ENCODE data around the gene ZNF326.
"Not testable (repeated sequence)": the region's sequence is repeated elsewhere in the genome, so short reads cannot be mapped to it uniquely, and the experiment has no call there.

Gene ZNF326

DNA sequence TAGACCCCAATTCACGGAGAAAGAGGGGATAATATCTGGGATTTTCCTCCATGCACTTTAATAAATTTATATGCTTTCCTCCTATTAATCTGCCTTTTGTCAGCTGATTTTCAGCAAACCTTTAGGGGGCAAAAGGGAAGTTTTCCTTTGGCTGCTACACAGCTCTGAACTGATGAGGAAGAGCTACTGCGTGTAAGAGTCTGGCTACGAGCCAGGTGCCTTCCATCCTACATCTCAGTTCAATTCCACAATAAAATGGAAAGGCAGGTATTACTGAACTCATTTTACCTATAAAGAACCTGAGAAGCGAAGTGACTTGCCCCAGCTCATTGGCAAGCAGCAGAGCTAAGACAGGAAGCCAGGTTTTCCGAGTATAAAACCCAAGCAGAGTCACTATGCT is 28.3 kb upstream of the ZNF326 start:
- Histone ChIP-seq H3K36me3 (ENCODE audit: control insufficient read depth in 1 of 2, insufficient read depth in 2 of 2, low read length in 2 of 2) (no peaks in the 10 kb centered on the region), H3K9ac (ENCODE audit: low read depth in 1 of 2, low read length in 2 of 2) (no peak overlapping the region), H3K4me3 (ENCODE audit: low read depth in 1 of 2, low read length in 2 of 2) (no peak overlapping the region), H3K9me3 (ENCODE audit: control insufficient read depth in 1 of 2, low read length in 2 of 2) (no peaks in the 10 kb centered on the region), H3K27me3 (ENCODE audit: control insufficient read depth in 1 of 2, insufficient read depth in 2 of 2, low read length in 2 of 2) (no peaks in the 10 kb centered on the region), H3K4me1 (ENCODE audit: control insufficient read depth in 1 of 2, insufficient read depth in 2 of 2, low read length in 2 of 2) (no peaks in the 10 kb centered on the region), H3K27ac (ENCODE audit: low read depth, low read length) (no peak overlapping the region)

DNA sequence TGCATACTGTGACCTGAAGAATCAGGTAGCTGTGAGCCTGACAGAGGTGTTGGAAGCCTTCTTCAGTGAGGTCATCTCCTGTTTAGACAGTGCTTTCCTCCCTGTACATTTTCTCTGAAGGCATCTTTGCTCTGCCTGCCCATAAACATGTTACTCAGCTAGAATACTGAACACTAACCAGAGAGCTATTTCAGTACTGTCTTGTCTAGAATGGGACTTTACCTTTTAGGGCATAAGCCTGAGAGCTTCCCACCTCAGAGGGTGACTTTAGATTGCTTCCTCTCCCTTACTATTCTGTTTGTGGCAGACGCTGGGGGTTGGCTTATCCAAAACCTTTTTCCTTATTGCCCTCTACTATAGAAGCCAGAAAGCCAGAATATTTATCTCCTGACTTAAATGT is 23.3 kb upstream of the ZNF326 start:
- no peaks in the 10 kb centered on the region for H3K9me3 ChIP-seq (ENCODE audit: control insufficient read depth in 1 of 2, low read length in 2 of 2)
- H3K9ac ChIP-seq (ENCODE audit: low read depth in 1 of 2, low read length in 2 of 2): no peak overlapping the region
- no peaks in the 10 kb centered on the region for H3K36me3 ChIP-seq (ENCODE audit: control insufficient read depth in 1 of 2, insufficient read depth in 2 of 2, low read length in 2 of 2)
- H3K27ac ChIP-seq (ENCODE audit: low read depth, low read length): no peak overlapping the region
- H3K4me1 ChIP-seq (ENCODE audit: control insufficient read depth in 1 of 2, insufficient read depth in 2 of 2, low read length in 2 of 2): no peaks in the 10 kb centered on the region
- no peak overlapping the region for H3K4me3 ChIP-seq (ENCODE audit: low read depth in 1 of 2, low read length in 2 of 2)
- no peaks in the 10 kb centered on the region for H3K27me3 ChIP-seq (ENCODE audit: control insufficient read depth in 1 of 2, insufficient read depth in 2 of 2, low read length in 2 of 2)

GRCh38 chr1:89972024-89972423 is 22.9 kb upstream of the ZNF326 start:
- H3K27me3 ChIP-seq (ENCODE audit: control insufficient read depth in 1 of 2, insufficient read depth in 2 of 2, low read length in 2 of 2): no peaks in the 10 kb centered on the region

DNA sequence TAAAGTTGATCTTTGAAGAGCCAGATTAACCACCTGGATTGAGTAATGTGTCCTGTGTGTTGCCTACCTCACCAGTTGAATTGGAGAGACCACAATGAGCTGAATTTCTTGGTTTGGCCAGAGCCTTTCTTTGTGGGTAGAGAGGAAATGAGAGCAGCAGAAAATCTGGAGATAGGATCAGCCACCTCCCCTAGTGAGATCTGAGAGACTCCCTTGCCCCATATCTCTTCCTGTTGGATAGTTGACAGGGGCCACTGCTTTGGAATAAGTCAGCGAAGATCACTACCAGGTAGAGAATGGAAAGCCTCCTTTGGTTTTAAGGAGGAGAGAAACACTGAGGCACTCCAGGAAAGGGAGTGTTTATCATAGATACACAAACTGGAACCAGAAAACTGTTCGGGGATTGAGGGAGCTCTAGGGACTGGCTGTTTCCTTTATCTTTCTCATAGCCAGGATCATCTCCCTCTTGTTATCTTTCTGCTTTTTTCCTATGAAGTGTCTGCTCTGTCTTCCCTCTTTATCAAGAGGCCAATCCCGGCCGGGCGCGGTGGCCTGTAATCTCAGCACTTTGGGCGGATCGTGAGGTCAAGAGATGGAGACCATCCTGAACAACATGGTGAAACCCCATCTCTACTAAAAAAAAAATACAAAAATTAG is 21.3 kb upstream of the ZNF326 start:
- Histone ChIP-seq H3K9me3 (ENCODE audit: control insufficient read depth in 1 of 2, low read length in 2 of 2) (no peaks in the 10 kb centered on the region), H3K27ac (ENCODE audit: low read depth, low read length) (no peak overlapping the region)

More at GRCh38 chr1:89972024-89972423, 22.9 kb upstream of the ZNF326 start:
- no peaks in the 10 kb centered on the region for H3K9me3 ChIP-seq (ENCODE audit: control insufficient read depth in 1 of 2, low read length in 2 of 2)
- H3K27ac ChIP-seq (ENCODE audit: low read depth, low read length): no peak overlapping the region
- no peak overlapping the region for H3K9ac ChIP-seq (ENCODE audit: low read depth in 1 of 2, low read length in 2 of 2)
- H3K4me1 ChIP-seq (ENCODE audit: control insufficient read depth in 1 of 2, insufficient read depth in 2 of 2, low read length in 2 of 2): no peaks in the 10 kb centered on the region
- H3K4me3 ChIP-seq (ENCODE audit: low read depth in 1 of 2, low read length in 2 of 2): no peak overlapping the region
- no peaks in the 10 kb centered on the region for H3K36me3 ChIP-seq (ENCODE audit: control insufficient read depth in 1 of 2, insufficient read depth in 2 of 2, low read length in 2 of 2)

DNA sequence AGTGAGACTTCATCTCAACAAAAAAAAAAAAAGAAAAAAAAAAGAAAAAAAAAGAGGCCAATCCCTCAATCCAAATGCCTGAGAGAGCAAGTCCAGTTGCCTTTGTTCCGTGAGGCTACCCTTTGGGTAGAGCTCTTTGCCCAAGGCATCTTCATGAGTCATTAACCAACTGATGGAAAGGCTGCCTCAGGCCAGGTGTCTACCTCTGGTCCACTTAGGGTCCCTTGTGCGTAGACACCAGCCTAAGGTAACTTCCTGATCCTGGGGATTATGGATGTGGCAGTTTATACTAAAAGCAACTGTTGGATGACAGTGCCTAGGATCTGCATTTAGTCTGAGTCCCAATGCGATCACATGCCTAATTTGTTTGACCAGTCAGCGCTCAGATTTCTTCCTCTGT is 20.7 kb upstream of the ZNF326 start:
- H3K27me3 ChIP-seq (ENCODE audit: control insufficient read depth in 1 of 2, insufficient read depth in 2 of 2, low read length in 2 of 2): no peaks in the 10 kb centered on the region
- H3K36me3 ChIP-seq (ENCODE audit: control insufficient read depth in 1 of 2, insufficient read depth in 2 of 2, low read length in 2 of 2): no peaks in the 10 kb centered on the region
- H3K27ac ChIP-seq (ENCODE audit: low read depth, low read length): no peak overlapping the region
- no peak overlapping the region for H3K9ac ChIP-seq (ENCODE audit: low read depth in 1 of 2, low read length in 2 of 2)
- H3K4me3 ChIP-seq (ENCODE audit: low read depth in 1 of 2, low read length in 2 of 2): no peak overlapping the region
- H3K4me1 ChIP-seq (ENCODE audit: control insufficient read depth in 1 of 2, insufficient read depth in 2 of 2, low read length in 2 of 2): no peaks in the 10 kb centered on the region
- no peaks in the 10 kb centered on the region for H3K9me3 ChIP-seq (ENCODE audit: control insufficient read depth in 1 of 2, low read length in 2 of 2)

More for the DNA sequence above, 21.3 kb upstream of the ZNF326 start:
- no peaks in the 10 kb centered on the region for H3K4me1 ChIP-seq (ENCODE audit: control insufficient read depth in 1 of 2, insufficient read depth in 2 of 2, low read length in 2 of 2)
- no peaks in the 10 kb centered on the region for H3K27me3 ChIP-seq (ENCODE audit: control insufficient read depth in 1 of 2, insufficient read depth in 2 of 2, low read length in 2 of 2)
- no peak overlapping the region for H3K4me3 ChIP-seq (ENCODE audit: low read depth in 1 of 2, low read length in 2 of 2)
- no peak overlapping the region for H3K9ac ChIP-seq (ENCODE audit: low read depth in 1 of 2, low read length in 2 of 2)
- no peaks in the 10 kb centered on the region for H3K36me3 ChIP-seq (ENCODE audit: control insufficient read depth in 1 of 2, insufficient read depth in 2 of 2, low read length in 2 of 2)

- no peaks in the 10 kb centered on the region for H3K9me3 ChIP-seq (ENCODE audit: control insufficient read depth in 1 of 2, low read length in 2 of 2)
- no peaks in the 10 kb centered on the region for H3K36me3 ChIP-seq (ENCODE audit: control insufficient read depth in 1 of 2, insufficient read depth in 2 of 2, low read length in 2 of 2)
- H3K27me3 ChIP-seq (ENCODE audit: control insufficient read depth in 1 of 2, insufficient read depth in 2 of 2, low read length in 2 of 2): no peaks in the 10 kb centered on the region
- H3K4me1 ChIP-seq (ENCODE audit: control insufficient read depth in 1 of 2, insufficient read depth in 2 of 2, low read length in 2 of 2): no peaks in the 10 kb centered on the region
- H3K27ac ChIP-seq (ENCODE audit: low read depth, low read length): no peak overlapping the region
- no peak overlapping the region for H3K4me3 ChIP-seq (ENCODE audit: low read depth in 1 of 2, low read length in 2 of 2)
- H3K9ac ChIP-seq (ENCODE audit: low read depth in 1 of 2, low read length in 2 of 2): no peak overlapping the region
Observed at GRCh38 chr1:89974696-89975470, 20.0 kb upstream of the ZNF326 start.

GRCh38 chr1:89975540-89976125 is 19.3 kb upstream of the ZNF326 start:
- H3K9ac ChIP-seq (ENCODE audit: low read depth in 1 of 2, low read length in 2 of 2): no peak overlapping the region
- no peaks in the 10 kb centered on the region for H3K27me3 ChIP-seq (ENCODE audit: control insufficient read depth in 1 of 2, insufficient read depth in 2 of 2, low read length in 2 of 2)
- H3K4me3 ChIP-seq (ENCODE audit: low read depth in 1 of 2, low read length in 2 of 2): no peak overlapping the region
- no peaks in the 10 kb centered on the region for H3K9me3 ChIP-seq (ENCODE audit: control insufficient read depth in 1 of 2, low read length in 2 of 2)
- H3K4me1 ChIP-seq (ENCODE audit: control insufficient read depth in 1 of 2, insufficient read depth in 2 of 2, low read length in 2 of 2): no peaks in the 10 kb centered on the region
- no peaks in the 10 kb centered on the region for H3K36me3 ChIP-seq (ENCODE audit: control insufficient read depth in 1 of 2, insufficient read depth in 2 of 2, low read length in 2 of 2)
- no peak overlapping the region for H3K27ac ChIP-seq (ENCODE audit: low read depth, low read length)

GRCh38 chr1:89978755-89979154 is 16.2 kb upstream of the ZNF326 start:
- H3K36me3 ChIP-seq (ENCODE audit: control insufficient read depth in 1 of 2, insufficient read depth in 2 of 2, low read length in 2 of 2): no peaks in the 10 kb centered on the region
- H3K27ac ChIP-seq (ENCODE audit: low read depth, low read length): no peak overlapping the region
- H3K4me3 ChIP-seq (ENCODE audit: low read depth in 1 of 2, low read length in 2 of 2): no peak overlapping the region
- H3K9me3 ChIP-seq (ENCODE audit: control insufficient read depth in 1 of 2, low read length in 2 of 2): no peaks in the 10 kb centered on the region
- H3K4me1 ChIP-seq (ENCODE audit: control insufficient read depth in 1 of 2, insufficient read depth in 2 of 2, low read length in 2 of 2): no peaks in the 10 kb centered on the region
- H3K9ac ChIP-seq (ENCODE audit: low read depth in 1 of 2, low read length in 2 of 2): no peak overlapping the region
- H3K27me3 ChIP-seq (ENCODE audit: control insufficient read depth in 1 of 2, insufficient read depth in 2 of 2, low read length in 2 of 2): no peaks in the 10 kb centered on the region

GRCh38 chr1:89980605-89981004 is 14.3 kb upstream of the ZNF326 start:
- H3K4me1 ChIP-seq (ENCODE audit: control insufficient read depth in 1 of 2, insufficient read depth in 2 of 2, low read length in 2 of 2): peaks cover 0 to 1% of the 10 kb centered on the region in 2 donors
- no peak overlapping the region for H3K9ac ChIP-seq (ENCODE audit: low read depth in 1 of 2, low read length in 2 of 2)
- no peak overlapping the region for H3K4me3 ChIP-seq (ENCODE audit: low read depth in 1 of 2, low read length in 2 of 2)
- H3K27me3 ChIP-seq (ENCODE audit: control insufficient read depth in 1 of 2, insufficient read depth in 2 of 2, low read length in 2 of 2): no peaks in the 10 kb centered on the region
- H3K9me3 ChIP-seq (ENCODE audit: control insufficient read depth in 1 of 2, low read length in 2 of 2): no peaks in the 10 kb centered on the region
- no peak overlapping the region for H3K27ac ChIP-seq (ENCODE audit: low read depth, low read length)
- no peaks in the 10 kb centered on the region for H3K36me3 ChIP-seq (ENCODE audit: control insufficient read depth in 1 of 2, insufficient read depth in 2 of 2, low read length in 2 of 2)

- H3K4me3 ChIP-seq (ENCODE audit: low read depth in 1 of 2, low read length in 2 of 2); H3K27ac ChIP-seq (ENCODE audit: low read depth, low read length); H3K4me1 ChIP-seq (ENCODE audit: control insufficient read depth in 1 of 2, insufficient read depth in 2 of 2, low read length in 2 of 2); H3K27me3 ChIP-seq (ENCODE audit: control insufficient read depth in 1 of 2, insufficient read depth in 2 of 2, low read length in 2 of 2); H3K36me3 ChIP-seq (ENCODE audit: control insufficient read depth in 1 of 2, insufficient read depth in 2 of 2, low read length in 2 of 2); H3K9ac ChIP-seq (ENCODE audit: low read depth in 1 of 2, low read length in 2 of 2); H3K9me3 ChIP-seq (ENCODE audit: control insufficient read depth in 1 of 2, low read length in 2 of 2): not testable (repeated sequence)
Observed at GRCh38 chr1:89982846-89983245, 12.1 kb upstream of the ZNF326 start.

Measured in duodenal mucosa (tissue), 2 donors.